HepG2 (cell line): ENCODE data around the gene ENGASE. TPM values are rescaled to one million over a fixed set of nuclear protein-coding genes. Genes with fewer than 3 reads are reported as not detected.

Experiments
- CBX2 ChIP-seq, 2 experiments: fragments of 200-600 bp in 1 of 2; sonication (generic); formaldehyde crosslinking in 1 of 2; IDR thresholded peaks; 2 replicates each; pipeline versions ENCODE4 v1.7.0 to v1.8.1; 2018 to 2022; ENCODE audit warnings: low read depth in 2 of 2, low read length in 1 of 2, mild to moderate bottlenecking in 1 of 2, missing genetic modification reagents in 1 of 2
- DNMT1 ChIP-seq: sonication (generic); formaldehyde crosslinking; IDR thresholded peaks from 2 replicates; pipeline ENCODE4 v1.5.1; 2020; ENCODE audit warnings: mild to moderate bottlenecking, missing genetic modification reagents
- ERF ChIP-seq: IDR thresholded peaks from 2 replicates; pipeline ENCODE4 v1.6.1; 2018; ENCODE audit warnings: missing biosample characterization, missing genetic modification reagents
- FOXK1 ChIP-seq: sonication (generic); formaldehyde crosslinking; IDR thresholded peaks from 2 replicates; pipeline ENCODE4 v1.4.0; 2020; ENCODE audit warnings: low read depth, missing genetic modification reagents, borderline replicate concordance
- FOXO1 ChIP-seq: sonication (generic); formaldehyde crosslinking; IDR thresholded peaks from 2 replicates; pipeline ENCODE4 v1.4.0; 2020; ENCODE audit warnings: missing genetic modification reagents
- KLF15 ChIP-seq: sonication (generic); formaldehyde crosslinking; IDR thresholded peaks from 2 replicates; pipeline ENCODE4 v1.8.1; 2023; ENCODE audit warnings: borderline replicate concordance, mild to moderate bottlenecking, inconsistent platforms, missing genetic modification reagents, mixed read lengths
- NR0B2 ChIP-seq: sonication (generic); formaldehyde crosslinking; IDR thresholded peaks from 2 replicates; pipeline ENCODE4 v1.4.0; 2020; ENCODE audit warnings: mild to moderate bottlenecking, missing genetic modification reagents
- ONECUT2 ChIP-seq: sonication (generic); formaldehyde crosslinking; IDR thresholded peaks from 2 replicates; pipeline ENCODE4 v1.4.0; 2020; ENCODE audit warnings: missing genetic modification reagents
- RFXAP ChIP-seq: sonication (generic); formaldehyde crosslinking; IDR thresholded peaks from 2 replicates; pipeline ENCODE4 v1.4.0; 2020; ENCODE audit warnings: missing genetic modification reagents, borderline replicate concordance
- RXRB ChIP-seq: IDR thresholded peaks from 2 replicates; pipeline ENCODE4 v1.6.1; 2016; ENCODE audit warnings: borderline replicate concordance, missing genetic modification reagents, missing compliant biosample characterization
- SOX6 ChIP-seq, 2 experiments: fragments of 450-650 bp in 1 of 2; sonication (generic) in 1 of 2; formaldehyde crosslinking in 1 of 2; IDR thresholded peaks; 2 replicates each; pipeline versions ENCODE4 v1.4.0 to v1.6.1; 2017 to 2020; ENCODE audit warnings: antibody characterized with exemption in 1 of 2, mild to moderate bottlenecking in 1 of 2, missing genetic modification reagents in 1 of 2
- SYNCRIP ChIP-seq: fragments of 200-400 bp; formaldehyde crosslinking; IDR thresholded peaks from 2 replicates; pipeline ENCODE4 v1.6.1; 2018; ENCODE audit warnings: mild to moderate bottlenecking, low read depth, low read length; ENCODE audit not compliant: insufficient read depth
- TAF1 ChIP-seq: sonication (generic); formaldehyde crosslinking; IDR thresholded peaks from 2 replicates; pipeline ENCODE4 v1.4.0; 2020; ENCODE audit warnings: missing genetic modification reagents
- TCF12 ChIP-seq, 2 experiments: fragments of 450-650 bp in 1 of 2; sonication (generic) in 1 of 2; formaldehyde crosslinking in 1 of 2; IDR thresholded peaks; 2 replicates each; pipeline versions ENCODE4 v1.6.1 to v1.8.0; 2017 to 2022; ENCODE audit warnings: antibody characterized with exemption in 1 of 2, mild to moderate bottlenecking in 1 of 2, missing genetic modification reagents in 1 of 2, moderate library complexity in 1 of 2
- ZFP37 ChIP-seq: sonication (generic); formaldehyde crosslinking; IDR thresholded peaks from 2 replicates; pipeline ENCODE4 v1.4.0; 2020; ENCODE audit warnings: missing genetic modification reagents, borderline replicate concordance
- ZFP82 ChIP-seq: sonication (generic); formaldehyde crosslinking; IDR thresholded peaks from 2 replicates; pipeline ENCODE4 v1.5.1; 2020; ENCODE audit warnings: mild to moderate bottlenecking, missing genetic modification reagents, borderline replicate concordance
- ZNF280B ChIP-seq: sonication (generic); formaldehyde crosslinking; IDR thresholded peaks from 2 replicates; pipeline ENCODE4 v1.5.0; 2020; ENCODE audit warnings: missing genetic modification reagents, mild to moderate bottlenecking, borderline replicate concordance
- polyA plus RNA-seq, 8 experiments: library from polyadenylated mRNA; depleted of rRNA in 3 of 8; stranded (reverse) in 7 of 8; unstranded in 1 of 8; fragments of >200 nt; fragmentation: Illumina TruSeq in 4 of 8; extraction: Trizol in 4 of 8; gene quantifications; 2 replicates each; pipeline versions ENCODE4 v1.2.1 to v1.2.3, GENCODE V29; 2011 to 2016; ENCODE audit warnings: low read depth in 4 of 8, missing spikeins in 1 of 8, mixed read lengths in 1 of 8; ENCODE audit not compliant: insufficient read depth in 1 of 8
- total RNA-seq, 5 experiments: library from RNA; depleted of rRNA; stranded (reverse); fragments of >200 nt; fragmentation: Illumina TruSeq; extraction: Trizol; gene quantifications; 2 replicates each; pipeline ENCODE4 v1.2.3, GENCODE V29; 2016; ENCODE audit warnings: low read depth in 1 of 5
- TF ChIP-seq, protein P1 (sequence below): sonication (generic); formaldehyde crosslinking; IDR thresholded peaks from 2 replicates; pipeline ENCODE4 v1.9.0; 2022; ENCODE audit warnings: missing genetic modification reagents, mild to moderate bottlenecking, borderline replicate concordance
- TF ChIP-seq, protein P2 (sequence below): sonication (generic); formaldehyde crosslinking; IDR thresholded peaks from 2 replicates; pipeline ENCODE4 v1.5.1; 2020; ENCODE audit warnings: mild to moderate bottlenecking, missing genetic modification reagents, moderate library complexity

The ENGASE gene
- total and polyA plus RNA-seq, 2 of the 13 experiments (the other 11 are each of a cell fraction or from before 2014, with no cell fraction given): 10.6 to 18.1 TPM

DNA sequence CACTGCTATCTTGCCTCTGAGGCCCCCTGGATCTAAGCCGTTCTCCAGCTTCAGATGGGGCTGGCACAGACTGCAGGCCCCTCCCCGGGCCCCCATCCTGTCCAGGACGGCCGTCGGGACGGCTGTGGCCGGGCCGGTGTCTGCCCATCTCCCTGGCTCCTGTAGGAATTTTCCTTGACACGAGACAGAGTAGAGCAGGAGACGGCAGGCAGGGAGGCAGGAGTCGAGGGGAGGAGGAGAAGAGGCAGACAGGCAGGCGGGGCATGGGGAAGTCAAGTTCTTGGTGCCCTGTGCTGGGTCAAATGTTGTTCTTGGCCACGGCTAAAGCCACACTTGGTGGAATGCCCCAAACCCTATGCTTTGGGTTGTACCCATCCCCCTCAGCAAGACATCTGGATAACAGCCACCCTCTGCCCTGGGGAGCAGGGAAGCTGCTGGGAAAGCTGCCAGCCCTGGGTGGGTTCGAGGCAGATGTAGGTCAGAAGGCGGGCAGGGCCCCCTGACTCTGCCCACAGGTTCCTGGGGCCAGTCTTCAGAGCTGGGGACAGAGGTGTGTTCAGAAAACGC lies 46.6 kb upstream of the ENGASE start (continued):
- no peak for TF ChIP-seq SOX6 (IDR thresholded peaks at IDR 0.05)
- 0 out of 2 replicates have a peak, but pooled peaks have one; percentile 24 for TF ChIP-seq SOX6 (CRISPR knock-in tag; IDR thresholded peaks at IDR 0.05)
- TF ChIP-seq, protein P1, sequence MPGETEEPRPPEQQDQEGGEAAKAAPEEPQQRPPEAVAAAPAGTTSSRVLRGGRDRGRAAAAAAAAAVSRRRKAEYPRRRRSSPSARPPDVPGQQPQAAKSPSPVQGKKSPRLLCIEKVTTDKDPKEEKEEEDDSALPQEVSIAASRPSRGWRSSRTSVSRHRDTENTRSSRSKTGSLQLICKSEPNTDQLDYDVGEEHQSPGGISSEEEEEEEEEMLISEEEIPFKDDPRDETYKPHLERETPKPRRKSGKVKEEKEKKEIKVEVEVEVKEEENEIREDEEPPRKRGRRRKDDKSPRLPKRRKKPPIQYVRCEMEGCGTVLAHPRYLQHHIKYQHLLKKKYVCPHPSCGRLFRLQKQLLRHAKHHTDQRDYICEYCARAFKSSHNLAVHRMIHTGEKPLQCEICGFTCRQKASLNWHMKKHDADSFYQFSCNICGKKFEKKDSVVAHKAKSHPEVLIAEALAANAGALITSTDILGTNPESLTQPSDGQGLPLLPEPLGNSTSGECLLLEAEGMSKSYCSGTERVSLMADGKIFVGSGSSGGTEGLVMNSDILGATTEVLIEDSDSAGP (CRISPR knock-in tag): 0 out of 2 replicates have a peak, but pooled peaks have one; percentile 41
- TF ChIP-seq ZFP82 (CRISPR knock-in tag): 0 out of 2 replicates have a peak, but pooled peaks have one; percentile 14
- TF ChIP-seq ONECUT2 (CRISPR knock-in tag): no peak
- no peak; the same call in 1 of the 2 replicates for TF ChIP-seq RXRB (CRISPR knock-in tag)
- TF ChIP-seq SYNCRIP: no peak
- TF ChIP-seq, protein P2, sequence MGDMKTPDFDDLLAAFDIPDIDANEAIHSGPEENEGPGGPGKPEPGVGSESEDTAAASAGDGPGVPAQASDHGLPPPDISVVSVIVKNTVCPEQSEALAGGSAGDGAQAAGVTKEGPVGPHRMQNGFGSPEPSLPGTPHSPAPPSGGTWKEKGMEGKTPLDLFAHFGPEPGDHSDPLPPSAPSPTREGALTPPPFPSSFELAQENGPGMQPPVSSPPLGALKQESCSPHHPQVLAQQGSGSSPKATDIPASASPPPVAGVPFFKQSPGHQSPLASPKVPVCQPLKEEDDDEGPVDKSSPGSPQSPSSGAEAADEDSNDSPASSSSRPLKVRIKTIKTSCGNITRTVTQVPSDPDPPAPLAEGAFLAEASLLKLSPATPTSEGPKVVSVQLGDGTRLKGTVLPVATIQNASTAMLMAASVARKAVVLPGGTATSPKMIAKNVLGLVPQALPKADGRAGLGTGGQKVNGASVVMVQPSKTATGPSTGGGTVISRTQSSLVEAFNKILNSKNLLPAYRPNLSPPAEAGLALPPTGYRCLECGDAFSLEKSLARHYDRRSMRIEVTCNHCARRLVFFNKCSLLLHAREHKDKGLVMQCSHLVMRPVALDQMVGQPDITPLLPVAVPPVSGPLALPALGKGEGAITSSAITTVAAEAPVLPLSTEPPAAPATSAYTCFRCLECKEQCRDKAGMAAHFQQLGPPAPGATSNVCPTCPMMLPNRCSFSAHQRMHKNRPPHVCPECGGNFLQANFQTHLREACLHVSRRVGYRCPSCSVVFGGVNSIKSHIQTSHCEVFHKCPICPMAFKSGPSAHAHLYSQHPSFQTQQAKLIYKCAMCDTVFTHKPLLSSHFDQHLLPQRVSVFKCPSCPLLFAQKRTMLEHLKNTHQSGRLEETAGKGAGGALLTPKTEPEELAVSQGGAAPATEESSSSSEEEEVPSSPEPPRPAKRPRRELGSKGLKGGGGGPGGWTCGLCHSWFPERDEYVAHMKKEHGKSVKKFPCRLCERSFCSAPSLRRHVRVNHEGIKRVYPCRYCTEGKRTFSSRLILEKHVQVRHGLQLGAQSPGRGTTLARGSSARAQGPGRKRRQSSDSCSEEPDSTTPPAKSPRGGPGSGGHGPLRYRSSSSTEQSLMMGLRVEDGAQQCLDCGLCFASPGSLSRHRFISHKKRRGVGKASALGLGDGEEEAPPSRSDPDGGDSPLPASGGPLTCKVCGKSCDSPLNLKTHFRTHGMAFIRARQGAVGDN (CRISPR knock-in tag): peak; percentile 64
- TF ChIP-seq NR0B2 (CRISPR knock-in tag): no peak
- TF ChIP-seq TCF12 (IDR thresholded peaks at IDR 0.05): no peak
- no peak; the same call in 1 of the 2 replicates for TF ChIP-seq TCF12 (CRISPR knock-in tag; IDR thresholded peaks at IDR 0.05)
- TF ChIP-seq TAF1 (CRISPR knock-in tag): no peak
- TF ChIP-seq ERF: no peak
- TF ChIP-seq ZNF280B: peak; percentile 26; the same call in 1 of the 2 replicates
- TF ChIP-seq FOXO1 (CRISPR knock-in tag): peak; percentile 45; the same call in 1 of the 2 replicates
- no peak for TF ChIP-seq CBX2 (IDR thresholded peaks at IDR 0.05; ENCODE audit: low read depth, low read length)
- no peak for TF ChIP-seq CBX2 (CRISPR knock-in tag; IDR thresholded peaks at IDR 0.05; ENCODE audit: low read depth)
- no peak for TF ChIP-seq FOXK1 (CRISPR knock-in tag)
- no peak for TF ChIP-seq KLF15 (CRISPR knock-in tag)
- no peak for TF ChIP-seq RFXAP (CRISPR knock-in tag)
- no peak for TF ChIP-seq DNMT1 (CRISPR knock-in tag)
- TF ChIP-seq ZFP37 (CRISPR knock-in tag): no peak
